ENCODE measurements around the gene DPH5. TPM values are rescaled to one million over a fixed set of nuclear protein-coding genes. Genes with fewer than 3 reads are reported as not detected.

The DPH5 gene
- total and polyA plus RNA-seq, 12 donors = 21.7 to 59.1 (median 42.0) TPM

- TF ChIP-seq CTCF (IDR thresholded peaks at IDR 0.05) (no peak), POLR2A (IDR thresholded peaks at IDR 0.05) (no peak)
These were observed 8.1 kb downstream of the DPH5 start for GRCh38 chr1:101017448-101017847.

GRCh38 chr1:101013776-101014175 is 11.8 kb downstream of the DPH5 start:
- no peak for DNase-seq
- Histone ChIP-seq H3K27me3 (no peaks in the 10 kb centered on the region), H3K27ac (no peak overlapping the region), H3K4me3 (no peak overlapping the region), H3K4me1 (replicated peaks in 1 of 2) (no peaks in the 10 kb centered on the region), H3K9me3 (replicated peaks in 1 of 3) (no peaks in the 10 kb centered on the region), H3K36me3 (replicated peaks in 1 of 2) (no peaks in the 10 kb centered on the region)
- 76 to 88% (median 83%) methylated on average over 1 of the region's 1 CpG for WGBS, 4 donors
- no peak for TF ChIP-seq CTCF (IDR thresholded peaks at IDR 0.05)
- no peak for TF ChIP-seq POLR2A (IDR thresholded peaks at IDR 0.05)
- intact Hi-C loops (cut with DNase I) = no loop called here

More at GRCh38 chr1:101017448-101017847, 8.1 kb downstream of the DPH5 start:
- intact Hi-C loops (cut with DNase I) = no loop called here
- Histone ChIP-seq H3K4me1 (replicated peaks in 1 of 2) (peaks cover 0 to 5% of the 10 kb centered on the region in 2 donors), H3K27ac (no peak overlapping the region), H3K27me3 (no peaks in the 10 kb centered on the region), H3K36me3 (replicated peaks in 1 of 2) (no peaks in the 10 kb centered on the region), H3K9me3 (replicated peaks in 1 of 3) (no peaks in the 10 kb centered on the region), H3K4me3 (no peak overlapping the region)
- 96 to 100% (median 97%) methylated on average over 1 of the region's 1 CpG for WGBS, 4 donors
- no peak for DNase-seq

- WGBS, 4 donors = 87 to 98% (median 93%) methylated on average over 3 of the region's 3 CpGs
These were observed 17.3 kb downstream of the DPH5 start for GRCh38 chr1:101008229-101008834.

GRCh38 chr1:101006553-101006952 is 19.0 kb downstream of the DPH5 start:
- WGBS, 4 donors = 23 to 47% (median 32%) methylated on average over 2 of the region's 2 CpGs
- Histone ChIP-seq H3K4me3 (no peak overlapping the region), H3K4me1 (replicated peaks in 1 of 2) (peaks cover 0 to 25% of the 10 kb centered on the region in 2 donors), H3K27me3 (no peaks in the 10 kb centered on the region), H3K36me3 (replicated peaks in 1 of 2) (no peaks in the 10 kb centered on the region), H3K9me3 (replicated peaks in 1 of 3) (no peaks in the 10 kb centered on the region), H3K27ac (no peak overlapping the region)
- no peak for DNase-seq
- intact Hi-C loops (cut with DNase I) = no loop called here
- TF ChIP-seq CTCF (IDR thresholded peaks at IDR 0.05) (no peak), POLR2A (IDR thresholded peaks at IDR 0.05) (no peak)

More at GRCh38 chr1:101008229-101008834, 17.3 kb downstream of the DPH5 start:
- no peak overlapping the region for H3K4me3 ChIP-seq
- intact Hi-C loops (cut with DNase I) = no loop called here
- no peaks in the 10 kb centered on the region for H3K36me3 ChIP-seq (replicated peaks in 1 of 2)
- H3K27ac ChIP-seq = no peak overlapping the region
- no peaks in the 10 kb centered on the region for H3K27me3 ChIP-seq
- no peak for DNase-seq
- peaks cover 0 to 12% of the 10 kb centered on the region in 2 donors for H3K4me1 ChIP-seq (replicated peaks in 1 of 2)
- TF ChIP-seq POLR2A (IDR thresholded peaks at IDR 0.05) = no peak
- no peak for TF ChIP-seq CTCF (IDR thresholded peaks at IDR 0.05)
- H3K9me3 ChIP-seq (replicated peaks in 1 of 3) = no peaks in the 10 kb centered on the region
